IPS-11a (cell line): ENCODE results near the gene OR8B2.
"Not testable (repeated sequence)": the region's sequence is repeated elsewhere in the genome, so short reads cannot be mapped to it uniquely, and the experiment has no call there.

Source experiments
- H3K4me3 ChIP-seq: one replicate; pipeline ENCODE4 v1.5.1; 2013; ENCODE audit warnings: low read depth, low read length, control low read depth

Gene OR8B2

GRCh38 chr11:124384399-124384798 lies at the start of gene OR8B2:
Gene OR8B2, minus strand, starts transcription at chr11:124384499. Its CDS starts 1,156 bp downstream, at chr11:124383343.
- no peak within 1 kb of the TSS for H3K4me3 ChIP-seq

- no peak overlapping the region for H3K4me3 ChIP-seq
These were observed 45.3 kb upstream of the OR8B2 start for GRCh38 chr11:124429599-124429998.

GRCh38 chr11:124424384-124424921 lies 40.2 kb upstream of the OR8B2 start, which contains the start of gene OR8B4:
Gene OR8B4, minus strand, starts transcription at chr11:124424871. Its CDS starts 0 bp downstream, at chr11:124424871.
- H3K4me3 ChIP-seq, result no peak within 1 kb of the TSS

GRCh38 chr11:124421043-124421442 lies 36.7 kb upstream of the OR8B2 start:
- no peak overlapping the region for H3K4me3 ChIP-seq

GRCh38 chr11:124415356-124415923 lies 31.1 kb upstream of the OR8B2 start:
- no peak overlapping the region for H3K4me3 ChIP-seq

- no peak overlapping the region for H3K4me3 ChIP-seq
These were observed 25.6 kb upstream of the OR8B2 start for GRCh38 chr11:124409906-124410305.

GRCh38 chr11:124405581-124405980 lies 21.3 kb upstream of the OR8B2 start:
- H3K4me3 ChIP-seq, result no peak overlapping the region

GRCh38 chr11:124403186-124403585 lies 18.9 kb upstream of the OR8B2 start:
- not testable (repeated sequence) for H3K4me3 ChIP-seq

- H3K4me3 ChIP-seq, result no peak overlapping the region
These were observed 18.1 kb upstream of the OR8B2 start for GRCh38 chr11:124402326-124402922.

- H3K4me3 ChIP-seq, result no peak within 1 kb of the TSS
These were observed 14.6 kb upstream of the OR8B2 start, which contains the start of gene OR8B3 for GRCh38 chr11:124398924-124399323. Gene OR8B3, minus strand, starts transcription at chr11:124399024. Its CDS starts 1,673 bp downstream, at chr11:124397351.

- not testable (repeated sequence) for H3K4me3 ChIP-seq
These were observed 12.5 kb upstream of the OR8B2 start for GRCh38 chr11:124396847-124397246.

GRCh38 chr11:124394408-124394807 lies 10.1 kb upstream of the OR8B2 start:
- no peak overlapping the region for H3K4me3 ChIP-seq

- not testable (repeated sequence) for H3K4me3 ChIP-seq
These were observed 1.4 kb downstream of the OR8B2 start for GRCh38 chr11:124382857-124383256.

- H3K4me3 ChIP-seq, result no peak overlapping the region
These were observed 3.7 kb downstream of the OR8B2 start for GRCh38 chr11:124380585-124380984.

GRCh38 chr11:124376280-124376679 lies 8.0 kb downstream of the OR8B2 start:
- no peak overlapping the region for H3K4me3 ChIP-seq

GRCh38 chr11:124359566-124359965 lies 24.7 kb downstream of the OR8B2 start:
- no peak overlapping the region for H3K4me3 ChIP-seq

- no peak overlapping the region for H3K4me3 ChIP-seq
These were observed 37.9 kb downstream of the OR8B2 start for GRCh38 chr11:124346311-124346955.

- H3K4me3 ChIP-seq, result no peak overlapping the region
These were observed 40.0 kb downstream of the OR8B2 start for GRCh38 chr11:124344346-124344745.

GRCh38 chr11:124340142-124340447 lies 44.2 kb downstream of the OR8B2 start:
- no peak overlapping the region for H3K4me3 ChIP-seq

GRCh38 chr11:124339396-124340141 lies 44.7 kb downstream of the OR8B2 start:
- no peak overlapping the region for H3K4me3 ChIP-seq
